Upper lobe of left lung (tissue), 6 donors: Measurements from ENCODE around the gene ABCC12. TPM values are rescaled to one million over a fixed set of nuclear protein-coding genes. Genes with fewer than 3 reads are reported as not detected.
"Not testable (repeated sequence)": the region's sequence is repeated elsewhere in the genome, so short reads cannot be mapped to it uniquely, and the experiment has no call there.

ENCODE experiments used
- ATAC-seq, 2 donors: fragments of 200-7000 bp; cut with Tn5 transposase; one replicate each; pipeline ENCODE4 v1.9.1; 2022; ENCODE audit warnings: mild to moderate bottlenecking in 2 of 2, moderate library complexity in 2 of 2; ENCODE audit not compliant: low FRiP score in 2 of 2
- DNase-seq, 2 donors: peaks; one replicate each; pipeline ENCODE4 v3.0.0-alpha.2; 2019 to 2020
- H3K27ac ChIP-seq, 4 donors: fragments of 200-600 bp; sonication (generic); one replicate each; pipeline ENCODE4 v1.5.1; 2016 to 2019
- H3K27me3 ChIP-seq, 4 donors: fragments of 200-600 bp; sonication (generic); one replicate each; pipeline ENCODE4 v1.5.1; 2017 to 2019
- H3K36me3 ChIP-seq, 4 donors: fragments of 200-600 bp; sonication (generic); one replicate each; pipeline ENCODE4 v1.5.1; 2016 to 2019
- H3K4me1 ChIP-seq, 4 donors: fragments of 200-600 bp; sonication (generic); one replicate each; pipeline ENCODE4 v1.5.1; 2018 to 2019
- H3K4me3 ChIP-seq, 4 donors: fragments of 200-600 bp; sonication (generic); one replicate each; pipeline ENCODE4 v1.5.1; 2017 to 2019; ENCODE audit warnings: mild to moderate bottlenecking in 2 of 4, moderate library complexity in 1 of 4
- H3K9me3 ChIP-seq, 4 donors: fragments of 200-600 bp; sonication (generic); one replicate each; pipeline ENCODE4 v1.5.1; 2018 to 2019
- CTCF ChIP-seq, 6 experiments: fragments of 450-650 bp in 4 of 6; fragments of 200-600 bp in 2 of 6; sonication (generic) in 2 of 6; IDR thresholded peaks; one replicate each; pipeline ENCODE4 v1.5.1; 2016 to 2019; ENCODE audit warnings: antibody characterized with exemption in 6 of 6
- EP300 ChIP-seq, 4 donors: sonication (generic); formaldehyde crosslinking; IDR thresholded peaks; one replicate each; pipeline ENCODE4 v1.5.1; 2017; ENCODE audit warnings: antibody characterized with exemption in 4 of 4, control low read depth in 2 of 4
- POLR2A ChIP-seq, 4 donors: fragments of 450-650 bp; IDR thresholded peaks; one replicate each; pipeline ENCODE4 v1.5.1; 2016 to 2017; ENCODE audit warnings: antibody characterized with exemption in 4 of 4, mild to moderate bottlenecking in 2 of 4
- POLR2AphosphoS5 ChIP-seq, 2 donors: sonication (generic); formaldehyde crosslinking; IDR thresholded peaks; one replicate each; pipeline ENCODE4 v1.5.1; 2017; ENCODE audit warnings: antibody characterized with exemption in 2 of 2
- whole genome bisulfite sequencing, 2 donors: methylation state at CpG; one replicate each; pipeline ENCODE4 v1.1.5; 2017 to 2018; 5-methylcytosine and 5-hydroxymethylcytosine counted together
- total RNA-seq, 6 donors: library from RNA; depleted of rRNA in 4 of 6; stranded (reverse); fragments of >200 nt in 4 of 6; gene quantifications; one replicate each; pipeline versions ENCODE4 v1.1.0 to v1.2.1, GENCODE V29; 2016 to 2021
- donor health status: DM: no; HTN: no; CAD: no; lungs with moderate emphysema.
- donor health status: DM: no; HTN: yes; CAD: no; lungs with severe emphysema.

Gene ABCC12
- total RNA-seq, 6 donors from 2014 or later: 0.79 TPM; not detected in 5

DNA sequence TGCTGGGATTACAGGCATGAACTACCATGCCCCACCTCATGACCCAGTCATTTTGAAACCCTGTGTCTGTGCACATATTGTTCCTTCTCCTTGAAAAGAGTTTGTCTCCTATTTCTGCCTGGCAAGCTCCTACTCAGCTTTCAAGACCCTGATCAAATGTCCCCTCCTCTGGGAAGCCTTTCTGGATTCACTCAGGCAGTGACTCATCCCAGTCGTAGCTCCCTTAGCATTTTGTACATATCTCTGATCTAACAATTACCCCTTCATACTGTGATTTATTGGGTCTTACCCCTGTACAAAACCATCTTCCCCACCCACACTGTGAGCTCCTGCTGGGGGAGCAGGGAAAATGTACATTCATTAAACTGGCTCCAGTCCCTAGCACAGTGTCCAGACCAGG is 18.1 kb upstream of the ABCC12 start:
- Histone ChIP-seq H3K36me3 (no peaks in the 10 kb centered on the region), H3K4me3 (no peak overlapping the region), H3K9me3 (no peaks in the 10 kb centered on the region), H3K4me1 (no peaks in the 10 kb centered on the region), H3K27me3 (no peaks in the 10 kb centered on the region), H3K27ac (no peak overlapping the region)
- ATAC-seq (no peak), DNase-seq (no peak)
- TF ChIP-seq POLR2AphosphoS5 (IDR thresholded peaks at IDR 0.05): no peak
- no peak for TF ChIP-seq CTCF (IDR thresholded peaks at IDR 0.05)
- TF ChIP-seq POLR2A (IDR thresholded peaks at IDR 0.05): no peak
- 76 to 82% methylated on average over 1 of the region's 1 CpG for WGBS, 2 donors

DNA sequence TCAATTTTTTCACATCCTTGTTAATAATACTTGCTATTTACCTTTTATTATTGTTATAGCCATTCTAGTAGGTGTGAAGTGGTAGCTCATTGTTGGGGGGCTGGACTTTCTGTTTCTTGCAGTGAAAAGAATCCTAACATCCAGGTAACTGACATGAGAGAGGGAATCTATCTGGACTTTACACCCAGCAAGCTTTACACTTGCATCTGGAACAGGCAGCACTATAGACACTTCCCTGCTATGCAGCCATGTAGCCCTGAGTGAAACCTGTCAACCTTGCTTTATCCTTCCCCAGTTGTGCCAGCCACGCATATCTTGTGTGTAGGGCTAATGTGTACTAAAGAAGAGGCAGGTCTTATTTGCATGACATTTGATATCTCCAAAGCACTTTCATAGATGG is 16.9 kb upstream of the ABCC12 start:
- H3K4me1 ChIP-seq: no peaks in the 10 kb centered on the region
- no peak overlapping the region for H3K27ac ChIP-seq
- no peak for TF ChIP-seq CTCF (IDR thresholded peaks at IDR 0.05)
- TF ChIP-seq POLR2AphosphoS5 (IDR thresholded peaks at IDR 0.05): no peak
- TF ChIP-seq EP300 (IDR thresholded peaks at IDR 0.05): no peak
- TF ChIP-seq POLR2A (IDR thresholded peaks at IDR 0.05): no peak
- H3K36me3 ChIP-seq: no peaks in the 10 kb centered on the region
- WGBS, 2 donors: 75% methylated on average over 1 of the region's 1 CpG
- no peaks in the 10 kb centered on the region for H3K27me3 ChIP-seq
- DNase-seq (no peak), ATAC-seq (no peak)
- H3K9me3 ChIP-seq: no peaks in the 10 kb centered on the region
- no peak overlapping the region for H3K4me3 ChIP-seq

GRCh38 chr16:48169896-48170295 is 14.1 kb upstream of the ABCC12 start:
- no peak for TF ChIP-seq CTCF (IDR thresholded peaks at IDR 0.05)
- Histone ChIP-seq H3K27ac (no peak overlapping the region), H3K27me3 (no peaks in the 10 kb centered on the region), H3K9me3 (no peaks in the 10 kb centered on the region), H3K36me3 (no peaks in the 10 kb centered on the region), H3K4me3 (no peak overlapping the region), H3K4me1 (peaks cover 3 to 7% (median 5%) of the 10 kb centered on the region in 4 donors)
- ATAC-seq (no peak), DNase-seq (no peak)
- 77 to 80% methylated on average over 8 of the region's 8 CpGs for WGBS, 2 donors

DNA sequence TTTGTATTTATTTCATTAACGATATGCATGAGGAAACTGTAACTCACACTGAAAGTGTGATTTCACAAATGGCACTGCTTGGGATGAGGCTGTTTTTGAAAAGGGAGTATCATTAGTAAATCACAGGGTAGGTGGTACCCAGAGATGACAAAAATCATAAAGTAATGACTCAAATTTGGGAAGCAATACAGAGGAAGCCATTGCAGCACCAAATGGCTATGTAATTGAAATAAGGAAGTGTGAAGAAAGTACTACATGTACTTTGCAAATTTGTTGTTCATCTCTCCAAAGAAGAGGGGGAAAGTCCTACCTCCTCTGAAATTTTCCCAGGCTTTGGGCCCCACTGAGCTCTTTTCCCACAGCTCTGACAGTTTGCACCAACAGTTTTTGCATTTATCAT is 12.3 kb upstream of the ABCC12 start:
- H3K27me3 ChIP-seq: no peaks in the 10 kb centered on the region
- no peak for TF ChIP-seq POLR2AphosphoS5 (IDR thresholded peaks at IDR 0.05)
- no peak for TF ChIP-seq CTCF (IDR thresholded peaks at IDR 0.05)
- no peak for TF ChIP-seq POLR2A (IDR thresholded peaks at IDR 0.05)
- no peak for TF ChIP-seq EP300 (IDR thresholded peaks at IDR 0.05)
- 64 to 84% methylated on average over 1 of the region's 1 CpG for WGBS, 2 donors
- peak overlapping the region; percentile 7 to 64 (median 49) for H3K27ac ChIP-seq
- H3K36me3 ChIP-seq: no peaks in the 10 kb centered on the region
- H3K9me3 ChIP-seq: no peaks in the 10 kb centered on the region
- H3K4me3 ChIP-seq: no peak overlapping the region
- ATAC-seq: no peak
- peaks cover 7 to 11% (median 10%) of the 10 kb centered on the region in 4 donors for H3K4me1 ChIP-seq
- DNase-seq: no peak

DNA sequence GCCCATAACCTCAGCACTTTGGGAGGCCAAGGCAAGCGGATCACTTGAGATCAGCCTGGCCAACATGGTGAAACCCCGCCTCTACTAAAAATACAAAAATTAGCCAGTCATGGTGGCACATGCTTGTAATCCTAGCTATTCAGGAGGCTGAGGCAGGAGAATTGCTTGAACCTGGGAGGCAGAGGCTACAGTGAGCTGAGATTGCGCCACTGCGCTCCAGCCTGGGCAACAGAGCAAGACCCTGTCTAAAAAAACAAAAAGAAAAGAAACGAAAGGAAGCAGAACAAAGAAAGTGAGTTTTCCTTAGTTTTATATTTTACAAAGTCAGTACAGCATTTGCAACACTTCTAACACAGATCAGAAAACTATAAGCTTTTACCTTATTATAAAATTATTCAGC is 10.8 kb upstream of the ABCC12 start:
- ATAC-seq, DNase-seq: not testable (repeated sequence)

More for the DNA sequence above, 10.8 kb upstream of the ABCC12 start:
- H3K4me3 ChIP-seq, H3K27ac ChIP-seq, H3K36me3 ChIP-seq, H3K27me3 ChIP-seq, H3K9me3 ChIP-seq: not testable (repeated sequence)
- H3K4me1 ChIP-seq: peaks cover 7 to 11% (median 10%) of the 10 kb centered on the region in 4 donors
- WGBS, 2 donors: 93 to 95% methylated on average over 5 of the region's 5 CpGs
